Endothelial cell of umbilical vein (primary cell): Measurements from ENCODE around the gene OR52N4. TPM values are rescaled to one million over a fixed set of nuclear protein-coding genes. Genes with fewer than 3 reads are reported as not detected.

ENCODE experiments used
- BruUV-seq: library from RNA; stranded (reverse); fragments of 400-500 nt; replicated peaks from 2 replicates; lab custom pipeline; 2021; lab: Mats Ljungman, UMichigan
- CTCF ChIA-PET: fragments of 300-600, 350-600 bp; sonication (Branson Sonifier 250); formaldehyde crosslinking; loops from one replicate; lab custom pipeline; 2021; ENCODE audit warnings: antibody characterized with exemption, inconsistent platforms; lab: Charles Lee
- POLR2A ChIA-PET: fragments of 300-600, 350-600 bp; sonication (Branson Sonifier 250); formaldehyde crosslinking; loops from one replicate; lab custom pipeline; 2021; ENCODE audit warnings: antibody characterized with exemption, inconsistent platforms; lab: Charles Lee
- DNase-seq: peaks from one replicate; pipeline ENCODE4 v3.0.0-alpha.2; 2011; ENCODE audit warnings: low read depth, low spot score
- FAIRE-seq: peaks from 2 replicates; lab custom pipeline; 2011; peaks lifted over from hg19 to GRCh38; lab: Jason Lieb, UNC
- H2AFZ ChIP-seq: 2 replicates; pipeline ENCODE4 v1.6.0; 2012; ENCODE audit warnings: low read depth, low read length, control low read depth, inconsistent platforms
- H3K27ac ChIP-seq: 2 replicates; pipeline ENCODE4 v1.5.1; 2011; ENCODE audit warnings: low read depth, mild to moderate bottlenecking, control low read depth, low read length, moderate library complexity; ENCODE audit not compliant: insufficient read depth
- H3K27me3 ChIP-seq, 2 experiments: 2 replicates each; pipeline versions ENCODE4 v1.6.0 to v1.6.1; 2011; ENCODE audit warnings: low read length in 2 of 2, mixed read lengths in 1 of 2; ENCODE audit not compliant: control insufficient read depth in 2 of 2, insufficient read depth in 2 of 2
- H3K36me3 ChIP-seq, 2 experiments: 2 replicates in 1 of 2; 3 replicates in 1 of 2; pipeline ENCODE4 v1.5.1; 2011; ENCODE audit warnings: low read length in 2 of 2, mild to moderate bottlenecking in 1 of 2, moderate library complexity in 1 of 2; ENCODE audit not compliant: control insufficient read depth in 2 of 2, insufficient read depth in 2 of 2; ENCODE audit errors: extremely low read depth in 1 of 2
- H3K4me1 ChIP-seq: 3 replicates; pipeline ENCODE4 v1.5.1; 2011; ENCODE audit warnings: mild to moderate bottlenecking, low read length; ENCODE audit not compliant: control insufficient read depth, insufficient read depth; ENCODE audit errors: extremely low read depth
- H3K4me2 ChIP-seq: 2 replicates; pipeline ENCODE4 v1.6.1; 2011; ENCODE audit warnings: low read length, control low read depth, mixed read lengths; ENCODE audit not compliant: insufficient read depth
- H3K4me3 ChIP-seq, 3 experiments: fragments of 200-600 bp in 1 of 3; sonication (generic), shearing (Covaris generic) in 1 of 3; replicated peaks in 1 of 3; 2 replicates each; pipeline ENCODE4 v1.5.1; 2011 to 2016; ENCODE audit warnings: control low read depth in 3 of 3, low read length in 3 of 3, mild to moderate bottlenecking in 2 of 3, inconsistent platforms in 1 of 3, low read depth in 1 of 3, moderate library complexity in 1 of 3; ENCODE audit not compliant: insufficient read depth in 1 of 3
- H3K79me2 ChIP-seq: 2 replicates; pipeline ENCODE4 v1.6.0; 2012; ENCODE audit warnings: low read length, inconsistent platforms; ENCODE audit not compliant: control insufficient read depth, insufficient read depth
- H3K9ac ChIP-seq: replicated peaks from 2 replicates; pipeline ENCODE3; 2011; ENCODE audit warnings: low read length, control low read depth; ENCODE audit not compliant: insufficient read depth; ENCODE audit errors: extremely low read depth
- H3K9me1 ChIP-seq: replicated peaks from 3 replicates; pipeline ENCODE4 v1.6.0; 2011; ENCODE audit warnings: mild to moderate bottlenecking, low read length; ENCODE audit not compliant: control insufficient read depth, insufficient read depth; ENCODE audit errors: extremely low read depth
- H3K9me3 ChIP-seq: replicated peaks from 2 replicates; pipeline ENCODE4 v1.5.1; 2012; ENCODE audit warnings: low read length, inconsistent platforms; ENCODE audit not compliant: control insufficient read depth, insufficient read depth
- H4K20me1 ChIP-seq: replicated peaks from 2 replicates; pipeline ENCODE3; 2011; ENCODE audit warnings: mild to moderate bottlenecking, low read length; ENCODE audit not compliant: control insufficient read depth, insufficient read depth; ENCODE audit errors: extremely low read depth
- EZH2 ChIP-seq: IDR thresholded peaks from 2 replicates; pipeline ENCODE4 v1.6.1; 2012; ENCODE audit warnings: borderline replicate concordance, low read depth, mild to moderate bottlenecking, moderate library complexity, low read length, inconsistent platforms; ENCODE audit not compliant: severe bottlenecking
- FOS ChIP-seq: IDR thresholded peaks from 2 replicates; pipeline ENCODE4 v1.6.1; 2011; ENCODE audit warnings: mild to moderate bottlenecking, low read length, moderate library complexity, borderline replicate concordance; ENCODE audit not compliant: insufficient read depth
- GATA2 ChIP-seq: IDR thresholded peaks from 2 replicates; pipeline ENCODE4 v1.7.0; 2011; ENCODE audit warnings: low read depth, mild to moderate bottlenecking, moderate library complexity, mixed read lengths, low read length; ENCODE audit not compliant: insufficient read length, insufficient read depth
- JUN ChIP-seq: IDR thresholded peaks from 2 replicates; pipeline ENCODE4 v1.6.1; 2011; ENCODE audit warnings: borderline replicate concordance, low read depth; ENCODE audit not compliant: insufficient read length, insufficient read depth
- MYC ChIP-seq: IDR thresholded peaks from one replicate; pipeline ENCODE4 v1.6.1; 2011; ENCODE audit warnings: mild to moderate bottlenecking, low read depth, low read length
- POLR2A ChIP-seq: IDR thresholded peaks from 2 replicates; pipeline ENCODE4 v1.6.1; 2012; ENCODE audit warnings: low read depth, mild to moderate bottlenecking, control low read depth, low read length
- POLR2AphosphoS5 ChIP-seq: IDR thresholded peaks from 2 replicates; pipeline ENCODE4 v1.6.1; 2012; ENCODE audit warnings: low read depth, mild to moderate bottlenecking, control low read depth, low read length, moderate library complexity; ENCODE audit not compliant: insufficient read depth
- dilution Hi-C: fragments of 300-500 bp; cut with MboI; formaldehyde crosslinking; loops from one replicate; pipeline ENCODE4 v1.15.0; 2019; ENCODE audit warnings: low sequenced_read_pairs; ENCODE audit not compliant: extremely low pct_ligation_motif_present
- intact Hi-C: fragments of 100-400 bp; cut with micrococcal nuclease; formaldehyde crosslinking; loops from one replicate; pipeline ENCODE4 v1.10.0; 2022
- polyA plus RNA-seq, 4 experiments: library from polyadenylated mRNA; depleted of rRNA in 3 of 4; stranded (reverse) in 3 of 4; unstranded in 1 of 4; fragments of >200 nt; gene quantifications; 2 replicates each; pipeline versions ENCODE4 v1.2.1 to v1.2.3, GENCODE V29; 2011 to 2012; ENCODE audit warnings: missing spikeins in 1 of 4
- total RNA-seq: library from RNA; stranded (reverse); gene quantifications from 2 replicates; pipeline ENCODE4 v1.2.3, GENCODE V29; 2021
- TF ChIP-seq, protein P1 (sequence below), 2 donors: IDR thresholded peaks; 1 replicate in 1 of 2; 2 replicates in 1 of 2; pipeline ENCODE4 v1.5.1; 2011; ENCODE audit warnings: low read length in 2 of 2, mild to moderate bottlenecking in 2 of 2, moderate library complexity in 2 of 2, control low read depth in 1 of 2, inconsistent platforms in 1 of 2, low read depth in 1 of 2; ENCODE audit not compliant: insufficient read depth in 1 of 2; ENCODE audit errors: extremely low read depth in 1 of 2

The OR52N4 gene
- total and polyA plus RNA-seq, 2 donors (not counting 3 experiments of a cell fraction or from before 2014, with no cell fraction given): 0.10 TPM; not detected in 1

DNA sequence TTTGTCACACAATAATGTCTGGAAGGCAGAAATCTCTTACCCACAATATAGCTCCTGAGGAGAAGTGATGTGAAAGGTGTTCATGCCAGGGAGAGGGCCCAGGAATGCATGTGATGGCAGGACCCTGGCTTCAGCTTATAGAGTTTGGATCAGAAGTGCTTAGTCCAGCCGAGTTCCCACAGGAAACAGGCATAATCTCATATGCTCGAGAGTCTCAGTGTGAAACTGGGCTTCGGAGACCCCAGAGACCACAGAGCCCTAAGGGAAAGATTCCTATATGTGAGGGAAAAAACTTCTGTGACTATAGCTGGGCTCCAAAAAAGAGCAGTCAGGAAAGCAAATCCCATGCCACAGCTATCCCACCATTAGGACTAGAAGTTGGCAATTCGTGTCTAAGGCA, 29.2 kb downstream of the OR52N4 start, which contains the start of gene OR52N5:
Gene OR52N5 (minus strand): TSS at position 101 of the 400 bp plus-strand sequence. CDS start 4,721 bp downstream, outside the sequence.
- Histone ChIP-seq H3K27me3 (no peaks in the 10 kb centered on the region), H3K4me3 (no peak within 1 kb of the TSS), H4K20me1 (no peaks in the 10 kb centered on the region), H2AFZ (no peak within 1 kb of the TSS), H3K9ac (no peak within 1 kb of the TSS), H3K9me3 (no peaks in the 10 kb centered on the region), H3K27ac (no peak within 1 kb of the TSS), H3K9me1 (no peaks in the 10 kb centered on the region), H3K36me3 (no peaks in the 10 kb centered on the region), H3K4me1 (no peaks in the 10 kb centered on the region), H3K79me2 (no peaks in the 10 kb centered on the region), H3K4me2 (no peak within 1 kb of the TSS)
- no TSS peak for BruUV-seq
- DNase-seq (no peak), FAIRE-seq (no peak)
- dilution Hi-C loops: no loop called here
- intact Hi-C loops: loop anchor here (10.0 kb wide), 1 partner anchor 598 kb away; no protein-coding TSS in a partner anchor
- TF ChIP-seq GATA2 (no peak), POLR2A (no peak), FOS (no peak), MYC (no peak), POLR2AphosphoS5 (no peak), JUN (no peak), EZH2 (no peak)
- TF ChIP-seq, protein P1, sequence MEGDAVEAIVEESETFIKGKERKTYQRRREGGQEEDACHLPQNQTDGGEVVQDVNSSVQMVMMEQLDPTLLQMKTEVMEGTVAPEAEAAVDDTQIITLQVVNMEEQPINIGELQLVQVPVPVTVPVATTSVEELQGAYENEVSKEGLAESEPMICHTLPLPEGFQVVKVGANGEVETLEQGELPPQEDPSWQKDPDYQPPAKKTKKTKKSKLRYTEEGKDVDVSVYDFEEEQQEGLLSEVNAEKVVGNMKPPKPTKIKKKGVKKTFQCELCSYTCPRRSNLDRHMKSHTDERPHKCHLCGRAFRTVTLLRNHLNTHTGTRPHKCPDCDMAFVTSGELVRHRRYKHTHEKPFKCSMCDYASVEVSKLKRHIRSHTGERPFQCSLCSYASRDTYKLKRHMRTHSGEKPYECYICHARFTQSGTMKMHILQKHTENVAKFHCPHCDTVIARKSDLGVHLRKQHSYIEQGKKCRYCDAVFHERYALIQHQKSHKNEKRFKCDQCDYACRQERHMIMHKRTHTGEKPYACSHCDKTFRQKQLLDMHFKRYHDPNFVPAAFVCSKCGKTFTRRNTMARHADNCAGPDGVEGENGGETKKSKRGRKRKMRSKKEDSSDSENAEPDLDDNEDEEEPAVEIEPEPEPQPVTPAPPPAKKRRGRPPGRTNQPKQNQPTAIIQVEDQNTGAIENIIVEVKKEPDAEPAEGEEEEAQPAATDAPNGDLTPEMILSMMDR (IDR thresholded peaks at IDR 0.05; ENCODE audit: extremely low read depth in 1 of 2, insufficient read depth in 1 of 2, low read depth in 1 of 2, low read length in 2 of 2): no peak
- ChIA-PET POLR2A (no interaction called here), CTCF (no interaction called here)
